ENCODE results near the gene GAB1.

GAB1 gene

GRCh38 chr4:143399113-143399949 lies 62.7 kb downstream of the GAB1 start:
- CTCF ChIA-PET = interaction anchor here (0.9 to 5.0 kb wide), 10 partner anchors 10 to 33 kb away, joined by 3 to 43 read pairs (median 6); no protein-coding TSS in a partner anchor
- TF ChIP-seq CTCF (IDR thresholded peaks at IDR 0.05; ENCODE audit: control extremely low read depth, extremely low read depth, low read depth, missing control alignments) = peak; percentile 58
- POLR2A ChIA-PET = no interaction called here
- DNase-seq (ENCODE audit: extremely low spot score) = no peak

GRCh38 chr4:143400082-143400481 lies 63.4 kb downstream of the GAB1 start:
- CTCF ChIA-PET = interaction anchor here (0.6 to 5.3 kb wide), 9 partner anchors 10 to 60 kb away, joined by 3 to 42 read pairs (median 4); no protein-coding TSS in a partner anchor
- POLR2A ChIA-PET = no interaction called here
- TF ChIP-seq CTCF (IDR thresholded peaks at IDR 0.05; ENCODE audit: control extremely low read depth, extremely low read depth, low read depth, missing control alignments) = no peak
- DNase-seq (ENCODE audit: extremely low spot score) = no peak

- no peak for TF ChIP-seq CTCF (IDR thresholded peaks at IDR 0.05; ENCODE audit: control extremely low read depth, extremely low read depth, low read depth, missing control alignments)
- no peak for DNase-seq (ENCODE audit: extremely low spot score)
- POLR2A ChIA-PET = interaction anchor here (0.6 kb wide), 1 partner anchor 19 kb away, joined by 3 read pairs; no protein-coding TSS in a partner anchor
- CTCF ChIA-PET = interaction anchor here (0.8 to 5.3 kb wide), 9 partner anchors 7 to 26 kb away, joined by 3 to 42 read pairs (median 6); no protein-coding TSS in a partner anchor
Observed at GRCh38 chr4:143402776-143403552, 66.3 kb downstream of the GAB1 start.

GRCh38 chr4:143403553-143403820 lies 66.8 kb downstream of the GAB1 start:
- ChIA-PET CTCF (interaction anchor here (0.8 to 5.3 kb wide), 8 partner anchors 10 to 27 kb away, joined by 3 to 42 read pairs (median 5); no protein-coding TSS in a partner anchor), POLR2A (no interaction called here)
- no peak for DNase-seq (ENCODE audit: extremely low spot score)
- no peak for TF ChIP-seq CTCF (IDR thresholded peaks at IDR 0.05; ENCODE audit: control extremely low read depth, extremely low read depth, low read depth, missing control alignments)

- no peak for TF ChIP-seq CTCF (IDR thresholded peaks at IDR 0.05; ENCODE audit: control extremely low read depth, extremely low read depth, low read depth, missing control alignments)
- peak; percentile 15 for DNase-seq (ENCODE audit: extremely low spot score)
- POLR2A ChIA-PET = no interaction called here
- CTCF ChIA-PET = interaction anchor here (1.0 to 5.3 kb wide), 4 partner anchors 15 to 28 kb away, joined by 3 to 42 read pairs (median 22); no protein-coding TSS in a partner anchor
Observed at GRCh38 chr4:143404555-143404954, 67.9 kb downstream of the GAB1 start.

GRCh38 chr4:143405075-143405730 lies 68.5 kb downstream of the GAB1 start:
- DNase-seq (ENCODE audit: extremely low spot score) = no peak
- ChIA-PET POLR2A (no interaction called here), CTCF (interaction anchor here (2.4 to 5.3 kb wide), 2 partner anchors 14 to 21 kb away, joined by 14 to 42 read pairs; no protein-coding TSS in a partner anchor)
- TF ChIP-seq CTCF (IDR thresholded peaks at IDR 0.05; ENCODE audit: control extremely low read depth, extremely low read depth, low read depth, missing control alignments) = no peak

Data from GM10248 (cell line).